Activated CD8-positive, alpha-beta memory T cell treated with anti-CD3 and anti-CD28 coated beads, Interleukin-2, amount 50 U/mL, for 48 hours (primary cell): Measurements from ENCODE around the gene PIAS1.

Source experiments
- DNase-seq: peaks from one replicate; pipeline ENCODE4 v3.0.0-alpha.2; 2020

The PIAS1 gene

DNA sequence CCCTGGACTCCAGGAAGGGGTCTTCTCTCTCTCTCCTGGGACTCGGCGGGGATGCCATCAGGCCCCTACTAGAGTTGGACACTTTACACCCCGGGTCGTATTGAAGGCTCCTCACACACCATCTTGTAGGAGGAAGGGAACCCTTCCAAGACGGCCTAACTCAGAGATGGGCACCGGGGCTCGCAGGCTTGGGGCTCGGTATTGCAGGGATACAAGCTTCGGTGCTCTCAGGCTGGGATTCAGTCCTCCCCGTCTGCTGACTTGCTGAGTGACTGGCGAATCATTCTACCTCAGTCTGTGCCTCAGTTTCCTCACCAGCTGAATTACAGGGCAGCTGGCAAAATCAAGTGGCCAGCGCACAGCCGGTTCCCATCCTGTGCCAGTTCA lies 151.4 kb downstream of the PIAS1 start:
- peak; percentile 48 for DNase-seq

DNA sequence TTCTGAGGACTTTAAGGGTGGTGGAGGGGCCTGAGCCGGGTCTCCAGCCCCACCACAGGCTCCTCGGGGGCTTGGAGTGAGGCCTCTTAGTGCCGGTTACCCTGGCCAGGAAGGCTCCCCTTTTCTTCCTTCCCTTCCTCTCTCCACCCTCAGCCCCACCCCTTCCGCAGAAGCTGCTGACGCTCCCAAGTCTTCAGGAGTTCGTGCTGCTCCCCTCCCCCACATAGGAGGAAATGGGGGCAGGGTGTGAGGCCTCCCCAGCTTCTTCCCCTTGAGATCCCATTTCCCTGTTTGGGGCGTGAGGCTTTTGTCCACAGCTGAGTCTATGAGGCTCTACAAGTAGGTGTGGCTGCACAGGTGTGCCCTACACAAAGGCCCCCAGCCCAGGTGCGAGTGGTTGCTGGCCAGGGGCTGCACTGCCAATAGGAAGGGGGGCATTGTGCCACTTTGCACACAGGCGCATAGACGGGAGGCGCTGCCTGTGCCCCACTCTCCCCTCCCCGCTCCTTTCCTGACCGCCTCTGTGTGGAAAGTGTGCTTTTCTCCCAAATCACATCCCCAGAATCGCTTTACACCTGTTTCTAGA lies 151.9 kb downstream of the PIAS1 start:
- peak; percentile 46 for DNase-seq

DNA sequence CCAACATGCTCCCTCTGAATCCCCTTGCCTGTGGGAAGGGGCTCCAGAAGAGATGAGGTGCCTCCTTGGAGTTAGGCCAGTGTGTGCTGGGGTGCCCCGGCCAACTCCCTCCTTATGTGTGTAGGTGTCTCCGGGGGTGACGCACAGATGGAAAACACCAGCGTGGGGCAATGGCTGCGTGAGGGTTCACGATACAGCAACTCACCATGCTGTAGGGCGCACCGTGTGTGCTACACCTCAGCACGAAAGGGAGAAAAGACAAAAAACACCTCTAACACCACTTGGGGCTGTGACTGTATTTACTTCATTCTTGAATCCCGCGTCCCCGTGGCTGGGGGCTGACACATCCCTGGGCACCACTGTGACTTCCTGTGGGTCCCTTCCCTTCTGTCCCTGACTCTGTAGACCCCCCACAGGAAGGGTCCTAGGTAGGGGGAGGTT lies 152.6 kb downstream of the PIAS1 start:
- peak; percentile 46 for DNase-seq

DNA sequence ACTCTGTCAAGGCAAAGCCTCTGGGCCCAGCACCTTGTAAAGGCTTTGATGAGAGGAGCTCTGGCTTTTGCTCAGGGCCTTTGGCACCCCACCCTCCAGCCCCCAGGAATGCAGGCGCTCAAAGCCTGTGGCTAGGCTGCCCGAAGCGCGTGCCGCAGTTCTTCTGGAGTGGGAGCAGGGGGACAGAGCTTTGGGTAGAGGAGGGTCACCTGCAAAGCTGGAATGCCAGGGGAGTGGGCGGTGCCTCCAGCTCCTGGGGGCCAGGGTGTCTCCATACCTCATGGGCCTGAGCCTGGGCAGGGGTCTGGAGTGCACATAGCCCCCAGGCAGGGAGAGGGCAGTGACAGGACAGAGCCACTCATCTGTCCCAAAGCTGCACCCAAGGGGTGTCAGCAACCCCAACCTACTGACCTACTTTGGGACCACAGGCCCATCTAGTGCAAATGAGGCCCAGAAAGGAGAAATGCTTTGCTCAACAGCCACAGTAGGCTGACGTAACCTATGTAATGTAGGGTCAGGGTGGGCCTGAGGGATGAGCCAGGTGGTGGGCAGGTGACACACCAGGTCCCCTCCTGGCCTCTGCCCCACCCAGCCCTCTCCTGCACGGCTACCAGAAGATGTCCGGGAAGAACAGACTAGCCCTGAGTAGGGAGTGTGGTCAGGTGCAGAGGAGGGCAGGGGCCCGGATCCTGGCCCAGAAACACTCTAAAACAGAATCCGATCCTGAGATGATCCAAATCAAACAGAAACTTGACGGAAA lies 153.2 kb downstream of the PIAS1 start:
- no peak for DNase-seq

DNA sequence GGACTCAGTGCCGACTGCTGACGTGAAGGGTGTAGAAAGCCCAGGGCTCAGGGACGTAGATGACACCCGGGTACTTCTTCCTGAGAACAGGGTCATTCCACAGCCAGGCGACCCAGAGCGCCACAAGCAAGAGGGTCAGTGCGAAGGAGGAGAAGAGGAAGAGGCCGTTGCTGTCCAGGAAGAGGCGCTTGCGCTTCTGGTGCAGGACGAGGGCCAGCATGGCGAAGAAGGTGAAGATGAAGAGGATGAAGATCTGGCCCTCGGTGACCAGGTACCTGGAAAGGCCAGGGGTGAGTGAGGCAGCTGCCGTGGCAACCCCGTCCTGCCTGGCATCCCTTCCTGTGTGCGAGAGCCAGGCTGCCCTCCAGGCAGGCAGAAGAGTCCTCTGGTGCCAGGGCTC lies 154.0 kb downstream of the PIAS1 start:
- peak; percentile 40 for DNase-seq

DNA sequence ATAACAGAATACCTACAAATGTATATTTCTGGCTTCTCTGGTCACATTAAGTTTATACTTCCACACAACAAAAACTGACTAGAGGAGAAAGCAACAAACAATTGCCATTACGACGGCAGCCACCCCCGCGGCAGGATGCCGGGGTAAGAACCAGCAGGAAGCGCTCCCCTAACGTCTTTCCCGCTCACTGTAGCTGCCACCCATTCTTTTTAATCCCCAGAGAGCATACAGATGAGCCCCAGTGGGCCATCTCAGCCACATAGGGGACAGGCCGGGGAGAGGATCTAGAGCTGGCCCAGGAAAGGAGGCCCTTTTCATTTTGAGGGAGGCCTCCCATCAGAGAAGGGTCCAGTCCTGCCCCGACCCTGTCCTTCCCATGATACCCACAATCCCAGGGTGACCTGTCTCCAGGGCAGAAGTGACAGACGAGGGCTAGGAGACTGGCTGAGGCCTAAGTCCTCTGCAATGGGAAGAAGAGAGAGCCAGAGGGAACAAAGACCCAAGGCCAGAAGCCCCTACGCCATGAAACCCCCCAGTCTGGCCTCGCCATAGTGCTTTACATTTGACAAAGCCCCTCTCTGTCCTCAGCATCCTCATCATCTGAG lies 154.6 kb downstream of the PIAS1 start:
- DNase-seq = peak; percentile 44

DNA sequence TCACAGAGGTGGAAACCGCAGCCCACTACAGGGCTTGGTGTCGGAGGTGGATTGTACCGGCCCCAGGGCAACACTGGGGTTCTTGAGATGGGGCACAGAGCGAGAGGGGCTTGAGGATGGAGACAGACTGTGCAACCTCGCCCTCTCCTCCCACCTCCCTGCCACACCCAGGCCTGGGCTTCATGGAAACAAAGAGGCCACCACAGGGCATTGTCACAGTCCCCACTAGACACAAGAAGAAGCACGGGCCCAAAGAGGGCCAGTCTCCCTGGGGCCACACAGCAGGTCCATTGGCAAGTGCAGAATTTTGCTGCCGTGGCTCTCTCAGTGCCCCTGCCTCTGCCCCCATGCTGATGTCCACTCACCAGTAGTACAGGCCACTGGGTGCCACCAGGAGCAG lies 155.2 kb downstream of the PIAS1 start:
- no peak for DNase-seq

DNA sequence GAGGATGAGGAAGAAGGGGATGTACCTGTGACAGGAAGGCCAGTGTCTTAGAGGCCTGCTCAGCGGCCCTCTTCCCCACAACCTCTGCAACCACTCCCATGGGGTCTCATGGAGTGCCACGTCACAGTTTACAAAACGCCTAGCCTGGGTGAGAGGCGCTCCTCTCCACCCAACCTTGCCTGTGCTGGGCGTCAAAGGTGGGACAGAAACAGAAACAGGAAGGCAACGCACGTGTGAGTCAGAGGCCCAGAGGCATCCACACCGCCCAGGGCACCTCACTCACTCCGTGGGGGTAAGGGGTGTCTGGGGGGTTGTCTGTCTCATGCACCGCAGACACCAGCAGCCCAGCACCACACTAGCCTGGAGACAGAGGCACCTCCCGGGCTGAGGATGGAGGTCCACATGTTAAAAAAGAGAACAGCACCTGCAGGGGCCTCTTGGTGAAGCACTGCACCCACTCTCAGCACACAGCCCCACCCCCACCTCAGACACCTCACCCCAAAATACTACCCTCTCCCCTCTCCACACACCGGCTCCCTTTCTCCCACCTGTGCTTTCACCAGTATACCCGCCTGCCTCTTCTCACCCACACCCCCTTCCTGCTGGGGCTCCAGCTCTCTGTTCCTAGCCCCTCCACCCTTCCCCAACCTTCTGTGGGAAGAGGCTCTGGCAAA lies 155.8 kb downstream of the PIAS1 start:
- no peak for DNase-seq

DNA sequence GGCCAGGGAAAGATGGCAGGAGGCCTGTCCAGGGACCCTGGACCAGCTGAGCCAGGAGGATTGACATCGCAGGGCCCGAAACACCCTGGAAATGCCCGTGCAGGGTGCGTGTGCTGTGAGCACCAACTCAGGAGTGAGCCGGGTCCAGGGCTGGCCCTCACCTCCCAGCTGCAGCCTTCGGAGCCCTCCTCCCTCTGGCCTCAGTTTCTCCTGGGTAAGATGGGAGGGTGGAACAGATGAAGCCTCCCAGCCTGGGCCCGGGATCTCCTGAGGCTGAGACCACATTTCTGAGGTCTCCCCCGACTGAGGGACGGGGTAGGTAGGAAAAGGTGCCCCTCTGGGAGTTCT lies 156.3 kb downstream of the PIAS1 start:
- no peak for DNase-seq

DNA sequence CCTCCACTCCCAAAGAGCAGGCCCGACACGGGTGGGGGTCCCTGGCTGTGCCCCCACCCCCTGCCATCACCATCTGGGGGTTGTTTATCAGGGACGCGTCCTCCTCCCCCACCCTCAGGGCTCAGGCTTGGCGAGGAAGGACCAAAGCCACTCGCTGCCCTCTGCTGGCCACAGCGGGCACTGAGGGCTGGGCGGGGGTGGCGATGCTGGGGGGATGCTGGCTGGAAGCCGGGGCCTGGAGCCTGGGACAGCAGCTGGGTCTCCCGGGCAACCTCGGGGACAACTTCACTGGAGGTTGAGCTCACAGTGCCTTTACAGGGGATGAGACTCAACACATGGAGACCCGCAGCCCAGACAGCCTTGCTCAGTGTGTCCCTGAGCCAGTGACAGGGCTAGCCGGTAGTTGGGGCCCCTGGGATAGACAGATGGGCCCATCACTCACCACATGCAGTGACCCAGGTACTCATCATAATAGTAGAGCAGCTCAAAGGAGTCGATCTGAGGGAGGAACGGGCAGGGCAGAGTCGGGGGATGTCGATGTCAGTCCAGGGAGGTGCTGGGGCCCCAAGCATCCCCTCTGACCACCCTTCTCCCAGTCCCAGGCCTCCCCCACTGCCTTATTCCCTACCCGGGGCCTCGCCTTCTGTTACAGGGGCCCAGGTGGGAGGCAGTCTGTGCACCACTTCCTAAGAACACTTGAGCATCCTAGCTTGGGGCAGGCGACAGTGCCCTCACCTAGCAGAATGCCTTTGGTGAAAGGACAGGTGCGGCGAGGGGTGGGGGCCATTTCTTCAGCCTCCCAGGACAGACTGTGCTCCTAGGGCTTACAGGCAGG lies 156.9 kb downstream of the PIAS1 start:
- peak; percentile 84 for DNase-seq

DNA sequence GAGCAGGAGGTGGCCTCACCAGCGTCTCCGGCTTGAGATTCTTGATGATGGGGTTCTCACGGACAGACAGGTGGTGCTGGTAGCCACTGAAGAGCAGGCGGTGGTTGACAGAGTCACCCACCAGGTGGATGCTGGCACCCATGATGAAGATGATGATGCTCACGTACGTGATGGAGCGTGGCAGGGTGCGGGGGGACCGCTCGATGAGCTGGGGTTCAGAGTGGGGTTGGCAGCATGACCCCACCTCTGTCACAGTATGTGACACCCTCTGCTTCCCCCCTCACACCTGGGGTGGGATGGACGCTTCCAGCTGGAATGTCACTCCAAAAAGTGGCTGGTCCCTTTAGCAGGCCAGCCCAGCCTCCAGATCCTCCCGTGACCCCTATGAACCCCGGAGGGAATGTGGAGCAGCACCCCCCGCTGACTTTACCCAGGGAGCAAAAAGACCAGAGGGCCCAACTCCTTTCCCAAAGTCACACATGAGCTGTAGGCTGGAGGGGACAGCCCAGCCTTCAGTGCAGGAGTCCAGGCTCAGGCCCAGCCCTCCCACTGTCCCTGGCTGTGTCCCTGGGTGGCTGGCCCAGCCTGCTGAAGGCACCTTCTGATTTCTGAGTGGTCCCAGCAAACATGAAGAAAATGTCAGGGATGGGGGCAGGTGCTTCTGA lies 157.7 kb downstream of the PIAS1 start:
- peak; percentile 45 for DNase-seq

DNA sequence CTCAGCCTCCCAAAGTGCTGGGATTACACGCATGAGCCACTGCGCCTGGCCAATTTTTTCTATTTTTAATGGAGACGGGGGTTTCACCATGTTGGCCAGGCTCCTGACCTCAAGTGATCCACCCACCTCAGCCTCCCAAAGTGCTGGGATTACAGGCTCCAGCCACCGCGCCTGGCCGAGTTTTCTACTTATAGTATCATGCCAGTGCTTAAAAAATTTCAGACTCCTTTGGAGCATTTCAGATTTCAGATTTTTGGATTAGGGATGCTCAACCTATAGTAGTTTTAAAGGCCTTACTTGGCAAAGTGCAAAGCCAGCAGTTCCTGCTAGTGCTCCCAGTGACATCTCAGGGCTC lies 159.4 kb downstream of the PIAS1 start:
- peak; percentile 18 for DNase-seq

DNA sequence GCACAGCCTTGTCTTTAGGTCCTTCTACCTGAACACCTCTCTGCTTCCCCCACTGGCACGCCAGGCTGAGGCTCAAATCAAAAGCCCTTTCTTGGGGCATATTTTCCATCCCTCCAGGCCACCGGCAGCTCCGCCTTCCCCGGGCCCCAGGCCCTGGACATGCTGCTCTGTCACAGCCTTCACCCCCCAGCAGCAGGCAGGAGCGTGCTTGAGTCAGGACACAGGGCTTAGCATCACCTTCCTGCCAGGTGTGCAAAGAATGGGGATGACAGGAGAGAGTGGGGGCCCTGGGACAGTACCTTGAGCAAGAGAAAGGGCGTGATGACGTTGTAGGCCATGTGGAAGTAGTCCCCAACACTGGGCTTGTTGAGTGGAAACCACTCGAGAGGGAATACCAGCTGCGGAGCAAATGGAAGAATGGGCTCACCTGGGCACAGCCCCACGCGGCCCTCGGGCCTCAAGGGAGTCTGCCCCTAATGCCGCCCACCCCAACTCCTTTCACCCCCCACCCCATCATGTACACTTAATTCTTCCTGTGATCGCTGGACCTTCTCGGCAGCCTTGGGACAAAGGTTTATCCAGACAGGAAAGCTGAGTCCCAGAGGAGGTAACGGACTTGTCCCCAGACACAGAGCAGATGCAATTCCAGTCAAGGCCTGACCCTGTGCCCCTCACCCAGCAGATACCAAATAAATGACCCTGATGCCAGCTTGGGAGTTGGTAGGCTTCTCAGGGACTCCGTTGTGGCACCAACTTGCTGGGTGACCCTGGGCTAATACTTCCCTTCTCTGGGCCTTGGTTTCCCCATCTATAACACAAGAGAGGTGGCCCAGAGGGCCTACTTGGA lies 160.1 kb downstream of the PIAS1 start:
- DNase-seq = peak; percentile 42

DNA sequence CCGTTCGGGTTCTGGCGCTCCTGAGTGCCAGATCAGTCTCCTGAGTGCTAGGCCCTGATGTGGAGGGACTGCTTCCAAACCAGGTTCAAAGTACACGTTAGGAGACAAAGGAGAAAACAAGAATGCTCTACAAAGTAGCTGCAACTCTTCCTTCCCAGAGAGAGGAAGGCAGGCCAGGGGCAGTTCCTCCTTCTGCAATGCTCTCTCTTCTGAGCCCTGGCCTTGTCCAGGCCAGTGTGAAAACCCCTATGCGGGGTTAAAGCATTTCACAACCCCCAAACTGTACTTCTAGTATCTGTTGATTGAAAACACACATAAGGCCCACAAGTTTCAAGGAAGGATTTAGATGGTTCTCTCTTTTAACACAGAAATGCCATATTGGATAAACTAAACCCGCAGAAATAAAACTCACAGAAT lies 160.7 kb downstream of the PIAS1 start:
- DNase-seq = no peak

DNA sequence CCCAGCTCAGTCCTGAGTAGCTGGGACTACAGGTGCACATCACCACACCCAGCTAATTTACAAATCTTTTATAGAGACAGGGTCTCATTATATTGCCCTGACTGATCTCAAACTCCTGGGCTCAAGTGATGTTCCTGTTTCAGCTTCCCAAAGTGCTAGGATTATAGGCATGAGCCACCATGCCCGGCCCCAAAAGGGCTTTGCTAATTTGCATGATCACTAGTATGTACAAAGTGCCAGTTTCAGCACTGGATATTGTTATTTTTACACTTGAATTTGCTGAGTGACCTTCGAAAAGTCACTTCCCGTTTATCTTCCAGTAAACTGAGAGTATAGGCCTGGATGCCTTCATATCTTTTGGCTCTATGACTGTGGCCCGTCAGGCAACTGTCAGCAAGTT lies 163.2 kb downstream of the PIAS1 start:
- DNase-seq = no peak

DNA sequence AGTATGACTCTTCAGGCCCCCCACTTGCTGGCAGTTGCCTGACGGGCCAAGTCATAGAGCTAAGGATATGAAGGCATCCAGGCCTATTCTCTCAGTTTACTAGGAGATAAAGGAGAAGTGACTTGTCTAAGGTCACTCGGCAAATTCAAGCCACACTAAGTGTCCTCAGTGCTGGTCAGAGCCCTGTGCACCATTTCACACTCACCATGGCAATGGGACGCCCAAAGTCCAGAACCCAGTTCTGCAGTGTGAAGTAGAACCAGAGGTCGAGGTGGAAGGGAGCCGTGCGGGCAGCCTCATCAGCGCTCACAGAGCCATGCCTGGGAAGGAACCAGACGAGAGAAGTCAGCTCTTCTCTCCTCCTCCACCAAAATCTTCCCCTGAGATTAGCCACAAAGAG lies 164.2 kb downstream of the PIAS1 start:
- peak; percentile 26 for DNase-seq

DNA sequence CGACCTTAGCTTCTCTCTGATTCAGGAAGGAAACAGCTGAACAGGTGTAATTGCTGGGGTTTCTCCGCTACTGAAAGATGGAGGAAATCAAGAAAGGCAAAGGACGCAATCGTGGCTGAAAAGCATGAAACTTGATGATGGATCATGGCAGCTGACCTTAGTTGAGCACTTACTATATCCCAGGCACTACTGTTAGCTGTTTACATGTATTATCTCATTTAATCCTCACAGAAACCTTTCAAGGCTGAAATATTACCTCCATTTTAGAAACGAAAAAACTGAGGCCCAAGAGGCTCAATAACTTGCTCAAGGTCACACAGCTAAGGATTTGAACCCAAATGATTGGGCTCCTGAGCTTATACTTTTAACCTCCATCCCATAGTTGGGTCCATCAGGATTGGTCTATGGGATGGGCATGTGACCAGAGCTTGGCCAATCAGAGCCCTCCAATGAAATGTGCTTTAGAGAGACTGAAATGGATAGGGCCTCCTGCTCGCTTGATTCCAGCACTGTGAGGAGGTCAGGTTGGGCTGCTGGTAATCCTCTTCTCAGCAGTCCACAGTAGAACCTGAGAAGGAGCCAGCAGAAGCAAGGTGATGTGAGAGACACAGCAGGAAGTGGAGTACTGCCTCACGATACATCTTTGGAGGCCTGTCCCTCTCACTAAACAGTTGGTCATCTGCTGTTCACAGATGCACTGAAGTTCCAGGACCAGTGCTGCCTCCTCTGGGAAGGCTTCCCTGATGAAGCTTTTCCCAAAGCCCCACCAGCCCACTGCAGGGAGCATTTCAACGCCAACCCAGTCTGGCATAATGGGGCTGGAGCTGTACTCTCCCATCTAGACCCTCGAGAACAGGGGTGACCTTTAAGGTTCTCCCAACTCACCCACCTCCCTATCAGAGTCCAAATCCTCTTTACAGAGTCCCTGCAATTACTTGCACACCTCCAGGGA lies 165.0 kb downstream of the PIAS1 start:
- DNase-seq = peak; percentile 33

DNA sequence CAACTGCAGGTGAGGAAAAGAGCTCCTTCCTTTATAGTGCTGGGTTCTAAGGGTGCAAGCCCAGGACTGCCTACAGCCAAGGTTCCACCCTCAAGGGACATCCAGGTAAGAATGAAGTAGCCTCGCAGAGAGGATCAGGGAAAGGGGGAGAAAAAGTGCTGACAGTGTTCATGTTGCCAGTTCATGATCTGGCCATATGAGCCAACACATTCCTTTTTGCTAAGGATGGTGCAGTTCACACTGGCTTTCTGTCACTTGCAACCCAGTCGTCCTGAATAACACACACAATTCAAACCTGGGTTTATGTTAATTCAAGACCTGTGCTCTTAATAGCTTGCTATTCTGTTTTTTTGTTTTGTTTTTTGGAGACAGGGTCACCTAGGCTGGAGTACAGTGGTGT lies 166.4 kb downstream of the PIAS1 start:
- no peak for DNase-seq

DNA sequence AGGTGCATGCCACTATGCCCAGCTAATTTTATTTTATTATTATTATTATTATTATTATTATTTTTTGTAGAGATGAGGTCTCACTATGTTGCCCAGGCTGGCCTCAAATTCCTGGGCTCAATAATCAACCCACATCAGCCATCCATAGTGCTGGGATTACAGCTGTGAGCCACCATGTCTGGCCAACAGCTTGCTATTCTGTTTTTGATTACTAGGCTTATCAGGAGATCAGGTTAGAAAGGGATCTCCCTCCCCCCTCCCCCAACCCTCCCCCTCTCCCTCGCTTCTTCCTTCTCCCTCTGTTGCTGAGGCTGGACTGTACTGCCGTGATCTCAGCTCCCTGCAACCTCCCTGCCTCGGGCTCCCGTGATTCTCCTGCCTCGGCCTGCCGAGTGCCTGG lies 166.9 kb downstream of the PIAS1 start:
- DNase-seq = no peak
